Caki2 (cell line): ENCODE data around the gene DHX8. TPM values are rescaled to one million over a fixed set of nuclear protein-coding genes. Genes with fewer than 3 reads are reported as not detected.
"Not testable (repeated sequence)": the region's sequence is repeated elsewhere in the genome, so short reads cannot be mapped to it uniquely, and the experiment has no call there.

Source experiments
- DNase-seq: peaks from one replicate; pipeline ENCODE4 v3.0.0-alpha.2; 2015; ENCODE audit warnings: low read depth
- in situ Hi-C: cut with HindIII; loops from 2 replicates; pipeline ENCODE4 v1.10.0; 2016; ENCODE audit warnings: low sequenced_read_pairs, low pct_unique_long_range_greater_than_20kb, mixed read lengths
- total RNA-seq: library from RNA; depleted of rRNA; stranded (reverse); fragments of >200 nt; shearing (Covaris generic); gene quantifications from 2 replicates; pipeline ENCODE4 v1.2.3, GENCODE V29; 2014; ENCODE audit warnings: low replicate concordance

Gene DHX8
- total RNA-seq, 1 experiment from 2014 or later, result 27.1 TPM

DNA sequence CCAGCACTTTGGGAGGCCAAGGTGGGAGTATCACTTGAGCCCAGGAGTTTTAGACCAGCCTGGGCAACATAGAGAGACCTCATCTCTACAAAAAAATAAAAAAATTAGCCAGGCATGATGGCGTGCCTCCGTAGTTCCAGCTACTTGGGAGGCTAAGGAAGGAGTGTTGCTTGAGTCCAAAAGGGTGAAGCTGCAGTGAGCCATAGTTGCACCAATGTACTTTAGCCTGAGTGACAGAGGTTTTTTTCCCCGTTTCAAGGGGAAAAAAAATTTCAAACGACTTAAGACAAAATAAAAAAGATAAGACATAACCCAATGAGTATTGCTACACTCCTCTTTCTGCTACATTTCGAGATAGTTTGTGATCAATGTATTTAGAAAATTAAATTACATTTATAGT is 6.8 kb downstream of the DHX8 start:
- DNase-seq, result no peak

DNA sequence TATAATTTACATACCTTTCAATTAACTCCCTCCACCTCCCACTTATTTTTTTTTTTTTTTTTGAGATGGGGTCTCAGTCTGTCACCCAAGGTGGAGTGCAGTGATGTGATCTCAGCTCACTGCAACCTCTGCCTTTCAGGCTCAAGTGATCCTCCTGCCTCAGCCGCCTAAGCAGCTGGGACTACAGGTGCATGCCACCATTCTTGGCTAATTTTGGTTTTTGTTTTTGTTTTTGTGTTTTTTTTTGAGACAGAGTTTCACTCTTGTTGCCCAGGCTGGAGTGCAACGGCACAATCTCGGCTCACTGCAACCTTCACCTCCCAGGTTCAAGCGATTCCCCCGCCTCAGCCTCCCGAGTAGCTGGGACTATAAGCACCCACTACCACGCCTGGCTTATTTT is 25.7 kb downstream of the DHX8 start:
- DNase-seq, in situ Hi-C loops: not testable (repeated sequence)

More for the DNA sequence above, 6.8 kb downstream of the DHX8 start:
- in situ Hi-C loops, result no loop called here

GRCh38 chr17:43511199-43511598 is 27.4 kb downstream of the DHX8 start:
- DNase-seq, in situ Hi-C loops: not testable (repeated sequence)

DNA sequence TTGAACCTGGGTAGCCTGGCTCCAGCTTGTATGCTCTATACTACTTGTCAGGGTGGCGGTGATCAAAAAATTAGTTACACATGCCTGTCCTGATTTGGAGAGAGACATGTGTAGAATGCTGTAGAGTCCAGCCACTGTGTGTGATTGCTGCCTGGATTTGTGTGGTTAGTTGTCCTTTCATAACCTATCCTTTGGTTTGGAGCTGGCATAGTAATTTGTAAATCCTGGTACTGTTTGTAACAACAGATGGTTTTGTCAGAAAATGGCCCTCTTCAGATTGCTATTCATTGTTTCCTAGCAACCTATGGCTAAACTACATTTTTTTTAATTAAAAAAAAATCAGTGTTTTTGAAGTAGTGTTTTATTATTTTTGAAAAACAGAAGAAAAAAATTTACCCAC is 31.9 kb downstream of the DHX8 start:
- DNase-seq, result no peak
- in situ Hi-C loops, result no loop called here

DNA sequence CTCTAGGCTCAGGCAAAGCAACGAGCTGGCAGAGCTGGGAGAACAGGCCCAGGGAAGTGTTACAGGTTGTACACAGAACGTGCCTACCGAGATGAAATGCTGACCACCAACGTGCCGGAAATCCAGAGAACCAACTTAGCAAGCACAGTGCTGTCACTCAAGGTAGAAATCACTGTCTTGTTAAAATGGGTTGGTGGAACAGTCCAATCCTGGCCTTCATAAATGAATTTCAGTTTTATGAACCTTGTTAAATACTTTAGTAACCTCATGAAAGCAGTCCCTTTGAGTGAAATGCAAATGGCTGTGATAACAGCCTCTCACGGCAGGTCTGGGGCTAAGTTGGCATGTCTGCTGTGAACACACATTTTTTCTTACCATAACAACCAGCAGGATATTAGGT is 33.4 kb downstream of the DHX8 start:
- no peak for DNase-seq
- in situ Hi-C loops, result no loop called here

DNA sequence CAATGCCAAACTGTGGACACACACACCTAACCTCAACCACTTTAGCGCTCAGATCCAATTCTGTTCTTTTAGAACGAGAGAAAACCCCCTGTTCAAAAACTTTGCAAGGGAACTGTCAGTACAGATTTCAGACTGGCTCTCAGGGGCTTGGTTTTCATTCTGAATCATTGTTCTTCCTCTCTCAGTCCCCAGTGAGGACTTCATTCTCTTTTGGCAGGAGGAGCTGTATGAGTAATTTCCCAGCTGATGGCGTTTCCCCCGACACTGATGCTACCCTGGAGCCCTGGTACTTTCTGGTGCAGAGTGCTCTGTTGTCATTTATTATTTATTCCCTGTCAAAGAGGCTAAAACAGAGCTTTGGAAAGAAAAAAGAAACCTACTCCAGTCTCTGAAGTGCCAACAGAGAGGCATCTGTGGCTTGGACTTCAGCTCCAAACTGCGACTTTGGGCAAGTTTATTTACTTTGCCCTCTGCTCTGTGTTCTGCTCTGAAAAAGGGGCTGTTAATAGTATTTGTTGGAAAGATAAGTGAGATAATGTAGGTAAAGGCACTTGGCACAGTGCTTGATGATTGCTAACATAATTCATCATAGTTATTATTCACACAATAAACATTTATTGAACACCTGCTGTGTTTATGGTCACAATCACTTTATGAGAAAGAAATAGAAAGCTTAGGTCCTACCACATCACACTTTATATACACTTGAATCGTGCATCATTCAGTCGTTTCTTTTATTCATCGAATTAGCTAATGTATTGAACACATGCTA is 34.0 kb downstream of the DHX8 start:
- no peak for DNase-seq
- in situ Hi-C loops, result no loop called here

GRCh38 chr17:43521389-43521788 is 37.6 kb downstream of the DHX8 start:
- in situ Hi-C loops, result no loop called here
- DNase-seq, result no peak

DNA sequence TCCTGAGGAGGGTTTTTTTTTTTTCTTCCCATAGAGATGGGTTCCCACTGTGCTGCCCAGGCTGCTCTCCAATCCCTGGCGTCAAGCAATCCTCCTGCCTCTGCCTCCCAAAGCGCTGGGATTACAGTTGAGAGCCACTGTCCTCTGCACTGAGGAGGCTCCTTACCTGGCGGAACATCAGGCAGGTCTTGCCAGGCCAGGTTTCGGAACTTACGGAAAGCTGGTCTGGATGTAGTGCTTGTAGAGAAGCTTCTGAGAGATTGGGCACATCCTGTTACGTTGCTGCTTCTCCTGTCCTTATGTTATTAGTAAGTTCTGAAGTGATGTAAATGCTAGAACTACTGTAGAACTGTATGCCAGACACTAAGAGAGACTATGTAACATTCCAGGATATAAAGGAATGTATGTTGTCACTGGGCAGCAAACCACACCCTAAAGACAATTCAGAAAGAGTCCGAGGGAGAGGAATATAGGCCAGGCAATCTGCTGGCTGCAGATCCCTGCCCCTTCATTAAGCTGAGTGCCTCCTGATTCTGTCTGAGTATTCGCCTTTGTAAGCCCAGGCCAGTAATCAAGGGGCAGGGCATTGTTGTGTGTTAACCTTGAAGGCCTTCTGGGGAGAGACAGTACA is 41.3 kb downstream of the DHX8 start:
- no peak for DNase-seq
- in situ Hi-C loops, result no loop called here

DNA sequence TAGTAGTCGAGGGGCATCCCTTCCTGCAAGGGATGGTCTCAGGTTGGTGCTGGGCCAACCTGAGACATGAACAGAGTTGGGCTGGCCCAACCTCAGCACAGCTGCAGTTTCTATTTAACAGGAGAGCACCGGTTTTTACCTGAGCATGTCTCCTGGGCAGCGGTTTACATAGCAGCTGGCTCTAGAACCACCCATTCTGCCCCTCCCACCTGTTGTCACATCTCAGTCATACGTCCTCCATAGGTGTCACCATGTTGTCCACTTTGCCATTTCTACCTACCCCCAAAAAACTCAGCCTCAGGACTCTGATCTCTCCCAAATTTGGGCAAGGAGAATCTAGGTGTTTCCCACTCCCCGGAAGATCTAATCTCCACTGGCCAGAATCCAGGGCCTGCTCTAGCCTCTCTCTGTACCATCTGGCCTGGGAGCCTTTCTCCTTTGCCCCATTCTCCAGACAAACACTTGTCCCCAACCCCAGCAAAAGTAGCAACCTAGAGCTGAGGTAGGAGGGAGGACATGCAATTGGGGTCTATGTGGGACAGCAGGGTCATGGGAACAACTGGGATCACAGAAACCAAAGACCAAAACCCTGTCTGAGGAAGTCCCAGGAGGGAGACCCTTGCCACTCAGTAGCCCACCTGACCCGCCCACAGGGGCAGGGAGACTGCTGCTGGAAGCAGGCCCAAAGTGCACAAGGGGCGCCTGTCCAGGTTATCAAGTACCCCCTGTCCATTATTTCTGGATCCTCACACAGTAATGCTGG is 43.3 kb downstream of the DHX8 start:
- no peak for DNase-seq
- in situ Hi-C loops, result no loop called here

DNA sequence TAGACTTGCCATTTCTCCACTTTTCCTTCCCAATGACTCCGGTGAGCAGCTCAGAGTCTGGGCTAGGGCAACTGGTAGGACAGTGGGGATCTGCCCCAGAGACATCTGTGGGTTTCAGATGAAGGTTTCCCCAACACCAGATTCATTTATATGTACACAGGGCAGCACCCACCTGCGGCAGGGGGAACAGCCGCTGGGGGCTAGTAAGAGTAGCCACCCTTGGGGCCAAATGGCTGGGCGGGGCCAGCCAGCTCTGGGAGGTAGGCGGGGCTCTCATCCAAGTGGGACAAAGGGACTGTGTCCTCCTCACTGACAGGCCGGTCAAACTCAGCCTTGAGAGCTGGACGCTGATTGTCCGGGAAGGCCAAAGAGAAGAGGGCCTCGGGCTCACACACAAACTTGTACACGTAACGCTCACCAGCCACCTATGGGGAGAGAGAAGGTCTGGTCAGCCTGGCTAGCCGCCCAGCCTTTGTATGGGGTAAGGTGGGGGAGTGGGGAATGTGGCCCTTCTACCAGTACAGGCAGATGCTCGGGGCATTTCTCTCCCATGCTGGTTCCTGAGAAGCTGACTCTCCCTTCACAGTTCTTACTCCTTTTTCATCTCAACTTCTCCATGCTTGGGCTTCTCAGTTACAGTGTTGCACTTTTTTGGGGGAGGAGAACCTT is 44.7 kb downstream of the DHX8 start:
- no peak for DNase-seq
- in situ Hi-C loops, result no loop called here

- no peak for DNase-seq
- in situ Hi-C loops, result no loop called here
Measured at GRCh38 chr17:43528988-43529814, 45.4 kb downstream of the DHX8 start.

- DNase-seq, result no peak
- in situ Hi-C loops, result no loop called here
Measured at GRCh38 chr17:43529947-43530287, 46.1 kb downstream of the DHX8 start.

DNA sequence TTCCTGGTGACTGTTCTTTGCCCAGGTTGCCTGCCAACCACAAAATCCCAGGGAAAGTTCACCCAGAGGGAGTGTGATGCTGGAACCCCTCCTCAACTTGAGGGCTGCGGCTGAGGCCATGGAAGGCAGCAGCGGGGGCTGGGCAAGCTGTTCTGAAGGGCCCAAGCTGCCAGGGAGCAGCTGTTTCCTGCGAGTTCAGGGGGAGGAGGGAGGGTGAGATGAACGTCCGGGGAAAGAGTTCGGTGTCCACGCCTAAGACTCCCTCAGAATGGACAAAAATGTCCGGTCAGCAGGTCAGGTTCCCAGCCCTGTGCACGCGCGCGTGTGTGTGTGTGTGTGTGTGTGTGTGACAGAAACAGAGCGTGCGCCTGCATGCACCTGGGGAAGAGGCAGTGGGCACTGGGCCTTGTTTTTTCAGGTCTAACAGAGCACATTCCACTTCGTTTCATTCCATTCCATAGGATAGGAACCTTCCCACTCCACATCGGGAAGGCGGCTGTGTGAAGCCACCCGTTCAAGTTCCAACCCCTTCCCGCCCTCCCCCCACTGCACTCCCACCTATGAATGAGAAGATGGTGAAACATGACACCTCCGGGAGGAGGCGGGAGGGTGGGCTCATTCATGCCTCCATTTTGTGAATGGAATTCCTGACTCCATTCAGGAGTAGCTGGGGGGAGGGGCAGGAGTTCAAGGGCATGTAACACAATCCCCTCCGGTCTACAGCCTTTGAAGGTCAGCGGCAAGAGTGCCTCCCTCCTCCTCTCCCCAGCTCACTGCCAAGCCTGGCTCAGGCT is 46.7 kb downstream of the DHX8 start:
- in situ Hi-C loops, result no loop called here
- DNase-seq, result peak; percentile 94

DNA sequence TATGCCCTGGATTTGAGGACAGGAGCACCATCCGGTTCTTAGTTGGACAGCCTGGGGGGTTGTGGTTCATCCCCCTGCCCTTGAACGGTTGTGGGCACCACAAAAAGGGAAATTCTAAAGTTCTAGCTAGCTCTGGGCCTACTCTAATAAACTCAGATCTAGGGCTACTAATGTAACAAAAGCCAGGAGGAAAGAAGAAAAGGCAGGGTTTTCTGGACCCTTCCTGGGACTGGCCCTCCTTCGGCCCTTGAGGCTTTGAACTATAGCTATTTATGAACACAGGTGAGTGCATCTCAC is 47.3 kb downstream of the DHX8 start:
- in situ Hi-C loops, result no loop called here
- no peak for DNase-seq

GRCh38 chr17:43531955-43532354 is 48.2 kb downstream of the DHX8 start:
- in situ Hi-C loops, result no loop called here
- DNase-seq, result no peak

GRCh38 chr17:43532581-43532980 is 48.8 kb downstream of the DHX8 start:
- in situ Hi-C loops, result no loop called here
- DNase-seq, result no peak

DNA sequence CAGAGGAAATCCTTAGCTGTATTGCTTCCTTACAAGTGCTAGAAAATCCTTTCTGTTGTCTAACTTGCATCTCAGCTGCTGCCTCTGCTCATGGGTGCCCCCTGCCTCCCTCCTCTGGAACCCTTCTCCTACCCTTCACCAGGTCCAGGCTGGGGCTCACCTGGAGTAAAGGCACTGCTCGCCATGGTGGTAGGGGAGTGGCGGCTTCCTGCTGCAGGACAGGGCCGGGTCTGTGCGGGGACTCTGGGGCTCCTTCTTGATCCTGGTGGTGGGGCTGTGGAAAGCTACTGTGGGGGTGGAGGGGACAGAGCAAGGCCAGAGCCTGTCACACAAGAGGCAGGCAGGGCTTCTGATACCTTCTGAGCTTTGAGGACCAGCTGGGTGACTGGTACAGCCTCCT is 49.9 kb downstream of the DHX8 start:
- in situ Hi-C loops, result no loop called here
- DNase-seq, result no peak

GRCh38 chr17:43534909-43535308 is 51.1 kb downstream of the DHX8 start:
- no peak for DNase-seq
- in situ Hi-C loops, result no loop called here
